WTC11 (cell line): ENCODE results near the gene HPS3. TPM values are rescaled to one million over a fixed set of nuclear protein-coding genes. Genes with fewer than 3 reads are reported as not detected.

Experiments
- ATF1 ChIP-seq: sonication (generic); formaldehyde crosslinking; IDR thresholded peaks from 2 replicates; pipeline ENCODE4 v1.8.1; 2023; ENCODE audit warnings: mild to moderate bottlenecking, moderate library complexity, missing genetic modification reagents
- CREM ChIP-seq: sonication (generic); formaldehyde crosslinking; IDR thresholded peaks from 2 replicates; pipeline ENCODE4 v1.8.1; 2022; ENCODE audit warnings: mild to moderate bottlenecking, missing genetic modification reagents, moderate library complexity
- E2F1 ChIP-seq: sonication (generic); formaldehyde crosslinking; IDR thresholded peaks from 2 replicates; pipeline ENCODE4 v1.8.0; 2022; ENCODE audit warnings: mild to moderate bottlenecking, missing genetic modification reagents
- ETV6 ChIP-seq: sonication (generic); formaldehyde crosslinking; IDR thresholded peaks from 2 replicates; pipeline ENCODE4 v1.8.1; 2022; ENCODE audit warnings: mild to moderate bottlenecking, missing genetic modification reagents
- GRHL2 ChIP-seq: fragments of 250-450 bp; sonication (Bioruptor Pico); IDR thresholded peaks from 2 replicates; pipeline ENCODE4 v1.8.0; 2022; ENCODE audit warnings: mild to moderate bottlenecking, moderate library complexity; ENCODE audit not compliant: insufficient replicate concordance, severe bottlenecking
- OVOL2 ChIP-seq: fragments of 250-450 bp; sonication (Bioruptor Pico); IDR thresholded peaks from 2 replicates; pipeline ENCODE4 v1.9.0; 2021; ENCODE audit warnings: mild to moderate bottlenecking, borderline replicate concordance
- PREB ChIP-seq: sonication (generic); formaldehyde crosslinking; IDR thresholded peaks from 2 replicates; pipeline ENCODE4 v1.8.1; 2022; ENCODE audit warnings: mild to moderate bottlenecking, missing genetic modification reagents, moderate library complexity, borderline replicate concordance
- SP1 ChIP-seq: sonication (generic); formaldehyde crosslinking; conservative IDR thresholded peaks from 2 replicates; pipeline ENCODE4 v1.8.1; 2022; ENCODE audit warnings: missing genetic modification reagents
- ZNF138 ChIP-seq: sonication (generic); formaldehyde crosslinking; conservative IDR thresholded peaks from 2 replicates; pipeline ENCODE4 v1.8.1; 2022; ENCODE audit warnings: mild to moderate bottlenecking, moderate library complexity, missing genetic modification reagents
- ZNF219 ChIP-seq: sonication (generic); formaldehyde crosslinking; IDR thresholded peaks from 2 replicates; pipeline ENCODE4 v1.8.0; 2023; ENCODE audit warnings: missing genetic modification reagents, mild to moderate bottlenecking, borderline replicate concordance
- ZNF232 ChIP-seq: sonication (generic); formaldehyde crosslinking; IDR thresholded peaks from 2 replicates; pipeline ENCODE4 v1.8.0; 2022; ENCODE audit warnings: mild to moderate bottlenecking, missing genetic modification reagents
- ZNF317 ChIP-seq: sonication (generic); formaldehyde crosslinking; IDR thresholded peaks from 2 replicates; pipeline ENCODE4 v1.8.1; 2023; ENCODE audit warnings: low read depth, mild to moderate bottlenecking, moderate library complexity, missing genetic modification reagents, borderline replicate concordance
- ZNF396 ChIP-seq: fragments of 250-450 bp; sonication (Bioruptor Pico); IDR thresholded peaks from 2 replicates; pipeline ENCODE4 v1.8.0; 2021; ENCODE audit warnings: mild to moderate bottlenecking, moderate library complexity, borderline replicate concordance
- ZNF423 ChIP-seq: fragments of 250-450 bp; sonication (Bioruptor Pico); IDR thresholded peaks from 2 replicates; pipeline ENCODE4 v2.1.2; 2022; ENCODE audit warnings: mild to moderate bottlenecking, moderate library complexity
- ZNF532 ChIP-seq: fragments of 250-450 bp; sonication (Bioruptor Pico); IDR thresholded peaks from 2 replicates; pipeline ENCODE4 v1.9.0; 2021; ENCODE audit warnings: mild to moderate bottlenecking, borderline replicate concordance
- total RNA-seq: library from RNA; stranded (reverse); gene quantifications from 3 replicates; pipeline ENCODE4 v1.2.3, GENCODE V29; 2021
- TF ChIP-seq, protein P1 (sequence below): sonication (generic); formaldehyde crosslinking; IDR thresholded peaks from 2 replicates; pipeline ENCODE4 v1.8.1; 2023; ENCODE audit warnings: mild to moderate bottlenecking, missing genetic modification reagents, borderline replicate concordance
- TF ChIP-seq, protein P2 (sequence below): fragments of 250-450 bp; sonication (Bioruptor Pico); IDR thresholded peaks from 2 replicates; pipeline ENCODE4 v2.1.2; 2022; ENCODE audit warnings: mild to moderate bottlenecking, moderate library complexity
- TF ChIP-seq, protein P3 (sequence below): sonication (generic); formaldehyde crosslinking; IDR thresholded peaks from 2 replicates; pipeline ENCODE4 v1.8.1; 2022; ENCODE audit warnings: missing genetic modification reagents, borderline replicate concordance
- TF ChIP-seq, protein P4 (sequence below): sonication (generic); formaldehyde crosslinking; IDR thresholded peaks from 2 replicates; pipeline ENCODE4 v1.8.1; 2023; ENCODE audit warnings: mild to moderate bottlenecking, missing genetic modification reagents
- TF ChIP-seq, protein P5 (sequence below): fragments of 250-450 bp; sonication (Bioruptor Pico); IDR thresholded peaks from 2 replicates; pipeline ENCODE4 v1.9.0; 2021; ENCODE audit warnings: moderate library complexity, mild to moderate bottlenecking, inconsistent platforms, borderline replicate concordance
- TF ChIP-seq, protein P6 (sequence below): sonication (generic); formaldehyde crosslinking; IDR thresholded peaks from 2 replicates; pipeline ENCODE4 v1.8.1; 2023; ENCODE audit warnings: mild to moderate bottlenecking, missing genetic modification reagents

The HPS3 gene
- total RNA-seq, 1 experiment from 2014 or later = 51.3 TPM

GRCh38 chr3:149197669-149198068 lies 68.2 kb downstream of the HPS3 start (continued):
- TF ChIP-seq ZNF532 (CRISPR knock-in tag) = no peak
- no peak; the same call in 1 of the 2 replicates for TF ChIP-seq ZNF219
- TF ChIP-seq ZNF138 (CRISPR knock-in tag) = no peak
- TF ChIP-seq ZNF317 (CRISPR knock-in tag) = no peak
- TF ChIP-seq ZNF232 (CRISPR knock-in tag) = no peak
- no peak for TF ChIP-seq GRHL2 (CRISPR knock-in tag)
- no peak for TF ChIP-seq E2F1
- peak; percentile 55; the same call in 1 of the 2 replicates for TF ChIP-seq SP1 (CRISPR knock-in tag)
- TF ChIP-seq, protein P1, sequence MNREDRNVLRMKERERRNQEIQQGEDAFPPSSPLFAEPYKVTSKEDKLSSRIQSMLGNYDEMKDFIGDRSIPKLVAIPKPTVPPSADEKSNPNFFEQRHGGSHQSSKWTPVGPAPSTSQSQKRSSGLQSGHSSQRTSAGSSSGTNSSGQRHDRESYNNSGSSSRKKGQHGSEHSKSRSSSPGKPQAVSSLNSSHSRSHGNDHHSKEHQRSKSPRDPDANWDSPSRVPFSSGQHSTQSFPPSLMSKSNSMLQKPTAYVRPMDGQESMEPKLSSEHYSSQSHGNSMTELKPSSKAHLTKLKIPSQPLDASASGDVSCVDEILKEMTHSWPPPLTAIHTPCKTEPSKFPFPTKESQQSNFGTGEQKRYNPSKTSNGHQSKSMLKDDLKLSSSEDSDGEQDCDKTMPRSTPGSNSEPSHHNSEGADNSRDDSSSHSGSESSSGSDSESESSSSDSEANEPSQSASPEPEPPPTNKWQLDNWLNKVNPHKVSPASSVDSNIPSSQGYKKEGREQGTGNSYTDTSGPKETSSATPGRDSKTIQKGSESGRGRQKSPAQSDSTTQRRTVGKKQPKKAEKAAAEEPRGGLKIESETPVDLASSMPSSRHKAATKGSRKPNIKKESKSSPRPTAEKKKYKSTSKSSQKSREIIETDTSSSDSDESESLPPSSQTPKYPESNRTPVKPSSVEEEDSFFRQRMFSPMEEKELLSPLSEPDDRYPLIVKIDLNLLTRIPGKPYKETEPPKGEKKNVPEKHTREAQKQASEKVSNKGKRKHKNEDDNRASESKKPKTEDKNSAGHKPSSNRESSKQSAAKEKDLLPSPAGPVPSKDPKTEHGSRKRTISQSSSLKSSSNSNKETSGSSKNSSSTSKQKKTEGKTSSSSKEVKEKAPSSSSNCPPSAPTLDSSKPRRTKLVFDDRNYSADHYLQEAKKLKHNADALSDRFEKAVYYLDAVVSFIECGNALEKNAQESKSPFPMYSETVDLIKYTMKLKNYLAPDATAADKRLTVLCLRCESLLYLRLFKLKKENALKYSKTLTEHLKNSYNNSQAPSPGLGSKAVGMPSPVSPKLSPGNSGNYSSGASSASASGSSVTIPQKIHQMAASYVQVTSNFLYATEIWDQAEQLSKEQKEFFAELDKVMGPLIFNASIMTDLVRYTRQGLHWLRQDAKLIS = no peak
- TF ChIP-seq CREM (CRISPR knock-in tag) = no peak
- TF ChIP-seq ETV6 (CRISPR knock-in tag) = peak; percentile 80; the same call in 1 of the 2 replicates
- no peak for TF ChIP-seq OVOL2
- no peak for TF ChIP-seq ATF1
- peak; percentile 100 for TF ChIP-seq ZNF423 (CRISPR knock-in tag)
- TF ChIP-seq, protein P2, sequence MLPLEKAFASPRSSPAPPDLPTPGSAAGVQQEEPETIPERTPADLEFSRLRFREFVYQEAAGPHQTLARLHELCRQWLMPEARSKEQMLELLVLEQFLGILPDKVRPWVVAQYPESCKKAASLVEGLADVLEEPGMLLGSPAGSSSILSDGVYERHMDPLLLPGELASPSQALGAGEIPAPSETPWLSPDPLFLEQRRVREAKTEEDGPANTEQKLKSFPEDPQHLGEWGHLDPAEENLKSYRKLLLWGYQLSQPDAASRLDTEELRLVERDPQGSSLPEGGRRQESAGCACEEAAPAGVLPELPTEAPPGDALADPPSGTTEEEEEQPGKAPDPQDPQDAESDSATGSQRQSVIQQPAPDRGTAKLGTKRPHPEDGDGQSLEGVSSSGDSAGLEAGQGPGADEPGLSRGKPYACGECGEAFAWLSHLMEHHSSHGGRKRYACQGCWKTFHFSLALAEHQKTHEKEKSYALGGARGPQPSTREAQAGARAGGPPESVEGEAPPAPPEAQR (CRISPR knock-in tag) = no peak
- TF ChIP-seq, protein P3, sequence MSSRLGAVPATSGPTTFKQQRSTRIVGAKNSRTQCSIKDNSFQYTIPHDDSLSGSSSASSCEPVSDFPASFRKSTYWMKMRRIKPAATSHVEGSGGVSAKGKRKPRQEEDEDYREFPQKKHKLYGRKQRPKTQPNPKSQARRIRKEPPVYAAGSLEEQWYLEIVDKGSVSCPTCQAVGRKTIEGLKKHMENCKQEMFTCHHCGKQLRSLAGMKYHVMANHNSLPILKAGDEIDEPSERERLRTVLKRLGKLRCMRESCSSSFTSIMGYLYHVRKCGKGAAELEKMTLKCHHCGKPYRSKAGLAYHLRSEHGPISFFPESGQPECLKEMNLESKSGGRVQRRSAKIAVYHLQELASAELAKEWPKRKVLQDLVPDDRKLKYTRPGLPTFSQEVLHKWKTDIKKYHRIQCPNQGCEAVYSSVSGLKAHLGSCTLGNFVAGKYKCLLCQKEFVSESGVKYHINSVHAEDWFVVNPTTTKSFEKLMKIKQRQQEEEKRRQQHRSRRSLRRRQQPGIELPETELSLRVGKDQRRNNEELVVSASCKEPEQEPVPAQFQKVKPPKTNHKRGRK (CRISPR knock-in tag) = no peak
- TF ChIP-seq, protein P4, sequence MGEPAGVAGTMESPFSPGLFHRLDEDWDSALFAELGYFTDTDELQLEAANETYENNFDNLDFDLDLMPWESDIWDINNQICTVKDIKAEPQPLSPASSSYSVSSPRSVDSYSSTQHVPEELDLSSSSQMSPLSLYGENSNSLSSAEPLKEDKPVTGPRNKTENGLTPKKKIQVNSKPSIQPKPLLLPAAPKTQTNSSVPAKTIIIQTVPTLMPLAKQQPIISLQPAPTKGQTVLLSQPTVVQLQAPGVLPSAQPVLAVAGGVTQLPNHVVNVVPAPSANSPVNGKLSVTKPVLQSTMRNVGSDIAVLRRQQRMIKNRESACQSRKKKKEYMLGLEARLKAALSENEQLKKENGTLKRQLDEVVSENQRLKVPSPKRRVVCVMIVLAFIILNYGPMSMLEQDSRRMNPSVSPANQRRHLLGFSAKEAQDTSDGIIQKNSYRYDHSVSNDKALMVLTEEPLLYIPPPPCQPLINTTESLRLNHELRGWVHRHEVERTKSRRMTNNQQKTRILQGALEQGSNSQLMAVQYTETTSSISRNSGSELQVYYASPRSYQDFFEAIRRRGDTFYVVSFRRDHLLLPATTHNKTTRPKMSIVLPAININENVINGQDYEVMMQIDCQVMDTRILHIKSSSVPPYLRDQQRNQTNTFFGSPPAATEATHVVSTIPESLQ (CRISPR knock-in tag) = no peak
- TF ChIP-seq, protein P5, sequence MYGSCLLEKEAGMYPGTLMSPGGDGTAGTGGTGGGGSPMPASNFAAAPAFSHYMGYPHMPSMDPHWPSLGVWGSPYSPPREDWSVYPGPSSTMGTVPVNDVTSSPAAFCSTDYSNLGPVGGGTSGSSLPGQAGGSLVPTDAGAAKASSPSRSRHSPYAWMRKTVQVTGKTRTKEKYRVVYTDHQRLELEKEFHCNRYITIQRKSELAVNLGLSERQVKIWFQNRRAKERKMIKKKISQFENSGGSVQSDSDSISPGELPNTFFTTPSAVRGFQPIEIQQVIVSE (CRISPR knock-in tag) = no peak
- TF ChIP-seq, protein P6, sequence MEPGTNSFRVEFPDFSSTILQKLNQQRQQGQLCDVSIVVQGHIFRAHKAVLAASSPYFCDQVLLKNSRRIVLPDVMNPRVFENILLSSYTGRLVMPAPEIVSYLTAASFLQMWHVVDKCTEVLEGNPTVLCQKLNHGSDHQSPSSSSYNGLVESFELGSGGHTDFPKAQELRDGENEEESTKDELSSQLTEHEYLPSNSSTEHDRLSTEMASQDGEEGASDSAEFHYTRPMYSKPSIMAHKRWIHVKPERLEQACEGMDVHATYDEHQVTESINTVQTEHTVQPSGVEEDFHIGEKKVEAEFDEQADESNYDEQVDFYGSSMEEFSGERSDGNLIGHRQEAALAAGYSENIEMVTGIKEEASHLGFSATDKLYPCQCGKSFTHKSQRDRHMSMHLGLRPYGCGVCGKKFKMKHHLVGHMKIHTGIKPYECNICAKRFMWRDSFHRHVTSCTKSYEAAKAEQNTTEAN (CRISPR knock-in tag) = peak; percentile 55; the same call in 1 of the 2 replicates
- no peak for TF ChIP-seq PREB (CRISPR knock-in tag)
- no peak for TF ChIP-seq ZNF396 (CRISPR knock-in tag)
